ENCODE results near the gene SEZ6L.

DNA sequence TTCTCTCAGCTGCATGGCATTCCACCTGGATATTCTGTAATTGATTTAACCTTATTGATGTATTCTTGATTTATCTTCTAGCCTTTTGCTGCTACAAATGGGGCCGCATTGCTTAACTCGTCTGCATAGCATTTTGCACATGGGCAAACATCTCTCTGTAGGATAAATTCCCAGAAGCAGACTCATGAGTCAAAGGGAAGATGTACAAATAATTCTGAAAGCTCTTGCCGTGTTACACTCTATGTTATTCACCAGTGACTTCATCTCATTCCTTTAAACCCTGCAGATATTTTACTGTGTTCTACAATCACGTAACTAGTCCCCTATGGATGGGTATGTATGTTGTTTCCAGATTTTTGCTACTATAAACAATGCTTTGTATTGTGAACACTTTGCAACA lies 112.7 kb downstream of the SEZ6L start:
- TF ChIP-seq, protein P1, sequence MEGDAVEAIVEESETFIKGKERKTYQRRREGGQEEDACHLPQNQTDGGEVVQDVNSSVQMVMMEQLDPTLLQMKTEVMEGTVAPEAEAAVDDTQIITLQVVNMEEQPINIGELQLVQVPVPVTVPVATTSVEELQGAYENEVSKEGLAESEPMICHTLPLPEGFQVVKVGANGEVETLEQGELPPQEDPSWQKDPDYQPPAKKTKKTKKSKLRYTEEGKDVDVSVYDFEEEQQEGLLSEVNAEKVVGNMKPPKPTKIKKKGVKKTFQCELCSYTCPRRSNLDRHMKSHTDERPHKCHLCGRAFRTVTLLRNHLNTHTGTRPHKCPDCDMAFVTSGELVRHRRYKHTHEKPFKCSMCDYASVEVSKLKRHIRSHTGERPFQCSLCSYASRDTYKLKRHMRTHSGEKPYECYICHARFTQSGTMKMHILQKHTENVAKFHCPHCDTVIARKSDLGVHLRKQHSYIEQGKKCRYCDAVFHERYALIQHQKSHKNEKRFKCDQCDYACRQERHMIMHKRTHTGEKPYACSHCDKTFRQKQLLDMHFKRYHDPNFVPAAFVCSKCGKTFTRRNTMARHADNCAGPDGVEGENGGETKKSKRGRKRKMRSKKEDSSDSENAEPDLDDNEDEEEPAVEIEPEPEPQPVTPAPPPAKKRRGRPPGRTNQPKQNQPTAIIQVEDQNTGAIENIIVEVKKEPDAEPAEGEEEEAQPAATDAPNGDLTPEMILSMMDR (IDR thresholded peaks at IDR 0.05), result no peak
- no peak for TF ChIP-seq EP300 (IDR thresholded peaks at IDR 0.05)

Data from ovary (tissue), 3 donors.